ENCODE measurements around the gene FGF5.
"Not testable (repeated sequence)": the region's sequence is repeated elsewhere in the genome, so short reads cannot be mapped to it uniquely, and the experiment has no call there.

Gene FGF5

DNA sequence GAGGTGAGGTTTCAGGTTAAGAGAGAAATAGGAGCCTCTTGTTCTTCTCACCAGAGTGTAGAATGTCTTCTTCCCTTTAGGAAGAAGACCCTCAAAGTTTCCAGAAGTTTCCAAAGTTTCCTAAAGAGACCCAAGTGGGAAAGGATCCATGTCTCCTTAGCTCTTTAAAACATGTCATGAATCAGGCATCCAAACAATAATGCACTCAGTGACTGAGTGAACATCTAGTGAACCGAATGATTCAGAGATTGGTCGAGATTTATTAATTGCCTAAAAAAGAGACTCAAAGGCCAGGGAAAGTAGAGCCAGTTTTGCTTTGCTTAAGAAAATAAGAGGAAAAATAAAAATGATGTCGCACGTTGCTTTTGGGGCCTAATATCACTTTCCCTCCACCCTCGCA, 29.4 kb downstream of the FGF5 start:
- no peak for DNase-seq (ENCODE audit: low spot score)

DNA sequence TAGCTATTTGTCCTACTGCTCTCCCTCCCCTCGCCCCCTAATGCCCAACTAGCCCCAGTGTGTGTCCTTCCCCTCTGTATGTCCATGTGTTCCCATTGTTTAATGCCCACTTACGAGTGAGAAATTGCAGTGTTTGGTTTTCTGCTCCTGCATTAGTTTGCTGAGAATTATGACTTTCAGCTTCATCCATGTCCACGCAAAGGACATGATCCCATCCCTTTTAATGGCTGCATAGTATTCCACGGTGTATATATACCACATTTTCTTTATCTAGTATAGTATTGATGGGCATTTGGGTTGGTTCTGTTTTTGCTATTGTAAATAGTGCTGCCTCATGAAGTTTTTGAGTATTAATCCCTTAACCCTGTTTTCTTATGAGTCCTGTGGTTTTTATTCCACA, 35.4 kb downstream of the FGF5 start:
- DNase-seq (ENCODE audit: low spot score): no peak

GRCh38 chr4:80302616-80303223, 36.3 kb downstream of the FGF5 start:
- DNase-seq (ENCODE audit: low spot score): no peak

- no peak for DNase-seq (ENCODE audit: low spot score)
Observed at GRCh38 chr4:80305466-80305865, 39.0 kb downstream of the FGF5 start.

- no peak for DNase-seq (ENCODE audit: low spot score)
Observed at GRCh38 chr4:80306260-80306659, 39.8 kb downstream of the FGF5 start.

- no peak for DNase-seq (ENCODE audit: low spot score)
Observed at GRCh38 chr4:80307183-80307735, 40.8 kb downstream of the FGF5 start.

DNA sequence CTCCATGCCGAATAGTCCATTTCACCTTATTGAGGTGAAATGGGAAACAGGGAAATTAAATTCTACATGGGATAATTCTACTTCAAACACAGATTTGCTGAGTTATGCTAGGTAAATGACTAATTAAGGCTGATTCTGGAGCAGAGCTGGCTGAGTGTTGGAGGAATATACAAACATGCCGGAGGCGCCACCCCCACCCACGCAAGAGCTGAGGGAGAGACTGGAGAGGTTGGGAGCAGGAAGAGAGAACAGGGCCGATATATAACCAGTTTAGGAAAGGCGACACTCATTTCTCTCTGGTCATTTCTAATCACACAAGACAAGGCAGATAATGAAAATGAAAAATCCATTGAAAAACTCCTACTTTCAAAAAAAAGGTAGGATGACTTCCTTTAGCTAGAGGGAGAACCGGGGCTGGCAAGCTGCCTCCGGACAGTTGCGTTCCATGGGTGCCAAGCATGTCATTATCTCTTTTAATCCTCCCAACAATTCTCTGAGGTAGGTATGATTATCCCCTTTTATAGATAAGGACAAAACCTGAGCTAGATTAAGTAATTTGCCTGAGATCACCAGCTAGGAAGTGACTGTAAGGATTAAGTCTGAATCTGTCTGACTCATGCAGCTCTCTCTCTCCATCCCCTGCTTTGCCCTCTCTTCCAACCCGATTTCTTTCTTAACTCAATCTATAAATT, 41.5 kb downstream of the FGF5 start:
- no peak for DNase-seq (ENCODE audit: low spot score)

DNA sequence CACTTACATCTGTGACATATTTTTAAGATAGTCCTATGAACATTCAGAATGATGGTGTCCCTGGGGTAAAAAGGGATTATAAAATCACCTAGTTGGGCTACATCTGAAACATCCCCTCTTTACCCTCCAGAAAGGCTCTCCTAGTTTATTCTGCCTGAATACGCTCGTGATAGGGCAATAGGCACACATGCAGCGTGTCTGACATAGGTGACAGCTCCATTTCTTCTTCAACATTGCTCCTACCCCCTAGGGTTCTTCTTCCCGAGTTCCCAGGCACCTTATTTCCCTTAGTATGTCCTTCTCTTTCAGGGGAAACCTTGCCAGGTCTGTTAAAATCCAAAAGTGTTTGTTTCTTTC, 42.0 kb downstream of the FGF5 start:
- DNase-seq (ENCODE audit: low spot score): no peak

GRCh38 chr4:80309294-80310004, 43.0 kb downstream of the FGF5 start:
- no peak for DNase-seq (ENCODE audit: low spot score)

DNA sequence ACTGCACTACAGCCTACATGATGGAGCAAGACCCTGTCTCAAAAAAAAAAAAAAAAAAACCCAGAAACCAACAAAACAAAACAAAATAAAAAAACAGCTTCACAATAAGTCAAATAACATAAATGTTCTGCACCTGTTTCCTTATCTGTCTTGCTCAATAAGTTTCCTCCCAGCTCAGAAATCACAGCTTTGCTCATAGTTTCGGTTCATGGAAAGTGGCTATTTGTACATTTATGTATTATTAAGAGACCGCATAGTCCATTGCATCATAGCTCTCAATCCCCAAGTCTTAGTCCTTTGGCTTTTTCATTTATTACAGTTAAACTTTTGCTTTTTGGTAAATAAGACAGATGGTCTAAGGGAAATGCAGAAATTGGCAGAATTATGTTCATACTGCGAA, 44.7 kb downstream of the FGF5 start:
- no peak for DNase-seq (ENCODE audit: low spot score)

DNA sequence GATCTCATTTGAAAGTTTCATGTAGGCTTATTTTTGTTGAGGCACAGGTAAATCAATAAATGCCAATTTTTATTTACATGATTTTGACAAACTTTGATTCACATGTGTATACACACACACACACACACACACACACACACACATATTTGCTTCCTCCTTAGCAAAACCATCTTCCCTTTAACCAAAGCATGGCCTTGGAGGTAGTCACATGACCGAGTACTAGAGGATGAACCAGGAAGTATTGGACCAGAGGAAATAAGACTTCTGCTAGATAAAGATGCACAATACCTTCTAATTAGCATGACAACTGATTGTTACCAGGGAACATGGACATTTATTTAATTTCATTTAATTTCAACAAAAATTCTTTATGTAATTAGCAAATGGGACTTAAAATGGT, 45.7 kb downstream of the FGF5 start:
- DNase-seq (ENCODE audit: low spot score): no peak

DNA sequence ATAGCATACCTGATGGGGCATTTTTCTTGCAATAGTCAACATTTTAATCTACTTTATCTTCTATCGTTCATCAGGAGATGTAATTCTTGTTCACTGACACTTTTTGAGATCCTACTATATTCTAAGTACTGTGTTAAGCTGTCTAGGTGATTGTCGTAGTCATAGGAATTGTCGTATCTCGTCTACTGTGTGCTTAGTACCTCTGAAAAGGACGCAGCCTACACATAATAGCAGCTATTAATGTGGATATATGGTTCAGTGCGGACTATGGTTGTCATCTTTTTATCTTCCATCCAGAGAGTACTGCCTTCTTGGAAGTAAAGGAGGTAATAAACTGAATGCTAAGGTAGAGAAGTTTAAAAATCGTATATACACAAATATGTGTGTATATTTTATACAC, 47.2 kb downstream of the FGF5 start:
- DNase-seq (ENCODE audit: low spot score): no peak

DNA sequence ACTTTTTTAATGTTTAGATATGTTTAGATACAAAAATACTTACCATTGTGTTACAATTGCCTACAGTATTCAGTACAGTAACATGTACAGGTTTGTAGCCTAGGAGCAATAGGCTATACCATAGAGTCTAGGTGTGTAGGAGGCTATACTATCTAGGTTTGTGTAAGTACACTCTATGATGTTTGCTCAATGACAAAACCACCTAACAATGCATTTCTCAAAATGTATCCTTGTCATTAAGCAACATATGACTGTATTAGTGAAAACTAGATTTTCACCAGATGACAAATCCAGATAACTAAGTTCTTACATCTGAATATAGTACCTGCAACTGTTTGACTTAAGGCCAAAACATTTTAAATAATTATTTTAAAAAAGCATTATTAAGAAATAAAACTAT, 49.4 kb downstream of the FGF5 start:
- not testable (repeated sequence) for DNase-seq (ENCODE audit: low spot score)

GRCh38 chr4:80321341-80321740, 54.9 kb downstream of the FGF5 start:
- no peak for DNase-seq (ENCODE audit: low spot score)

GRCh38 chr4:80321776-80322175, 55.3 kb downstream of the FGF5 start:
- DNase-seq (ENCODE audit: low spot score): no peak

DNA sequence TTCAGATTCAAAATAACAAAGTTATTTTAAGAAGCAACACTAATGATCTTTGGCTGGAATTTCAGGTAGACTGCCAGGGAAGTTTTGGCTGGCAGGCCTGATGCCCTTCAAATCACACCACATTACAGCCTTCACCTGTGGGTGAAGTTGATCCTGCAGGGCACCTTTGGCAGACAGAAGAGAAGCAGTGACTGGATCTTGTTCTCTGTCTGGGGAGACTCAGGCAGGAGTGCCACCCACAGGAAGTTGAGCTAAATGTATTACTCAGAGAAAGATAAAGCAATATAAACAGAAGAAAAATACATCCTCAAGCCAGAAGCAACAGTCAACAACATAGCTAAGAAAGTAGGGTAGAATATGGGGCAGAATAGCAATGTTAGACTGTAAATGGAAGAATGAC, 56.3 kb downstream of the FGF5 start:
- DNase-seq (ENCODE audit: low spot score): no peak

- no peak for DNase-seq (ENCODE audit: low spot score)
Observed at GRCh38 chr4:80324171-80324570, 57.7 kb downstream of the FGF5 start.

GRCh38 chr4:80331693-80332092, 65.2 kb downstream of the FGF5 start:
- DNase-seq (ENCODE audit: low spot score): no peak

- DNase-seq (ENCODE audit: low spot score): no peak
Observed at GRCh38 chr4:80333121-80333520, 66.7 kb downstream of the FGF5 start.

DNA sequence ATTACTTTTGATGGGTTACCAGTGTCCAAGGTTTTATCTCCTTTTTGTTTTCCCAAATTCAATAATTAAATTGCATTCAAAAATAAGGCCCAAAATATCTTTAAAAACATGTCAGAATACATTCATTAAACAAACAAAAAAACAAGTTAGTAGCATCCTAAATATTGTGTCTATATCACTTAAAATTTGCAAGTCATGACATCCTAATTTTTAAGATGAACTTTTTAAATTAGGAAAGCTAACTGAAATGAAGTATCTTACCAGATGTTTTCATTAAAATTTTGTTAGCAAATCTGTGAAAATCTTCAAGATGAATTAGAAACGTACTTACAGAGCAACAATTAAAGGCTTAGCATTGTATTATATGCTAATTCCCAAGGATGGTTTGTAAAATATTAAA, 68.1 kb downstream of the FGF5 start:
- DNase-seq (ENCODE audit: low spot score): no peak

DNA sequence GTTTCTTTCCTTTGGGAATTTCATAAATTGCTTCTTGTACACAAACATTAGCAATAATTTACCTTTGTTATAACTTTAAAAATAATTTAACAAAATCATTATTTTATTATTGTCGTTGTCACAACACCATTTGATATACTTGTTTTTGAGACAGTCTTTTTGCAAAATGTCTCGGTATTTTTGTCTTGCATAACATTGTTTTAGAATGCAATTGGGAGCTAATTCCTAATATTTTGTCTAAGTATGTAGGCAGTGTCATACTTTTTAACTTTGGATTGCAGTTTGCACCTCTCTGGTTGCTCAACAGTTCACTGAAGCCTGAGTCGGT, 68.7 kb downstream of the FGF5 start:
- DNase-seq (ENCODE audit: low spot score): no peak

DNA sequence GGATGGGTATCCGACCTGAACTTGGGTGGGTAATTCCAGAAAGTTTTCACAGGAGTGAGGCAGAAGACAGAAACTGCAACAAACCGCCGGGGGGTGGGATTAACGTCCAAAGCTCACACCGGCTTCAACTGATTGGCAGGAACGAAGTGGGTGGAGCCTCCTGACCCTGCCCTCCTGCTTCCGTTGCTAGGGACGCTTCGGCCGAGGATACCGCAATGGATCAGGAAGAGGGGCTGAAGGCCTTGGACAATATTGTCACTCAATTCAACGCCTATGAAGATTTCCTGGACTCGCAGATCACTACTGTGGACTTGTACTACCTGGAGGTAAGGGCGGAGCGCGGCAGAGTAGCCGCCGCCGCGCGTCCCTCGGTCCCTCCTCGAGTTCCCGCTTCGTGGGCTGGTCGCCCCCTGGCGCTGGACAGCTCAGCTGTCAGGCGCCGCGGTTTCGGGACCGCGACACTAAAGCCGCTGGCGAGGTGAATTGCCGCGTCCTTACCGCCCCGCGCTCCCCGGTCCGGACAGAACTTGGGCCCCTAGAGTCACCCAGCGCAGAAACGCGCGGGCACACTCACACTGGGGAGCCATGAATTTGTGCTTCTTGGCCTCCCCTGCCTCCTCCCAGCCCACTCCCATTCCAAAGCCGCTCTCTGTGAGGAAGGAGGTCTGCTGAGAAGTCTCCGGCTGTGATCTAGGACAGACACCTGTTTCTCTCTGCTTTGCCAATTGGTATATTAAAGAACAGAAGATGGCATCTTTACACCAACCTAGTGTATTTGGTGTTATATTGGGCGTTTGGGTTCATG, 69.3 kb downstream of the FGF5 start, which contains the start of gene CFAP299:
Gene CFAP299, plus strand, starts transcription at position 177 of the 805 bp plus-strand sequence.
- peak; percentile 78 for DNase-seq (ENCODE audit: low spot score)

DNA sequence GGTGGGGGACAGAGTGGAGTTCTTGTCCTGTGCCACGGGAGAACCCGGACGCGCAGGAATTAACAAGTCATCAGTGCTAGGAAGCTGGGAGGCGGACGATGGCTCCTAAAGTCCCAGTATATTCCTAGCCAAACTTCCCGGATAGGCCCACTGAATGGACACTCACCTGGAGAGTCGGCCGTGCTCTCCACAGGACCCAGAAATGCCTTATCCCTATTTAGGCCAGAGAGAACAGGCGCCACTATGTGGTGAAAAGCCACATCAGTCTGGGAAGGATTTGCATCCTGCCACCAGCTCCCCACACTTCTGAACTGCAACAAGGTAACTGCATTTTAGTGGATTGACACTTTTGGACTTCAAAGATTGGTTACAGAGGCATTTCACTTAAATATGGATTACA, 70.1 kb downstream of the FGF5 start:
- DNase-seq (ENCODE audit: low spot score): peak; percentile 28

Data from HuH-7 (cell line).